ENCODE data around the gene ZNF277. TPM values are rescaled to one million over a fixed set of nuclear protein-coding genes. Genes with fewer than 3 reads are reported as not detected.

Gene ZNF277
- polyA plus RNA-seq, 2 of the 4 experiments (the other 2 are of a cell fraction) = 23.4 to 31.9 TPM

- WGBS (ENCODE audit: missing lambda C conversion rate) = 85% methylated on average over 1 of the region's 1 CpG
- H3K4me1 ChIP-seq = no peaks in the 10 kb centered on the region
- no peak overlapping the region for H3K4me3 ChIP-seq
- ChIA-PET POLR2A (no interaction called here), CTCF (interaction anchor here (1.0 kb wide), 1 partner anchor 601 kb away, joined by 3 read pairs; no protein-coding TSS in a partner anchor)
- no peak overlapping the region for H3K27ac ChIP-seq
- FAIRE-seq (no peak), ATAC-seq (no peak), DNase-seq (ENCODE audit: low read depth in 1 of 2, low spot score in 1 of 2) (no peak)
- H3K4me2 ChIP-seq = no peak overlapping the region
- peaks cover 8% of the 10 kb centered on the region for H3K9me3 ChIP-seq
- TF ChIP-seq NR3C1 (IDR thresholded peaks at IDR 0.05) (no peak), RNF2 (IDR thresholded peaks at IDR 0.05; ENCODE audit: borderline replicate concordance, low read depth) (no peak), FOSL2 (IDR thresholded peaks at IDR 0.05) (no peak), FOSL2 (CRISPR knock-in tag; IDR thresholded peaks at IDR 0.05) (no peak), RARB (CRISPR knock-in tag; IDR thresholded peaks at IDR 0.05) (no peak), BCL3 (IDR thresholded peaks at IDR 0.05) (no peak), HOXB13 (CRISPR knock-in tag; IDR thresholded peaks at IDR 0.05; ENCODE audit: low read depth) (no peak), RCOR1 (IDR thresholded peaks at IDR 0.05; ENCODE audit: low read depth, low read length) (no peak), ZFP36 (IDR thresholded peaks at IDR 0.05; ENCODE audit: borderline replicate concordance, partially characterized antibody) (no peak)
Observed at GRCh38 chr7:112364388-112364787, 157.9 kb downstream of the ZNF277 start.

GRCh38 chr7:112365551-112365950 is 159.1 kb downstream of the ZNF277 start:
- Histone ChIP-seq H3K4me1 (no peaks in the 10 kb centered on the region), H3K4me3 (no peak overlapping the region), H3K4me2 (no peak overlapping the region), H3K27ac (no peak overlapping the region), H3K9me3 (peaks cover under 1% of the 10 kb centered on the region; the same call in 1 of the 3 replicates)
- WGBS (ENCODE audit: missing lambda C conversion rate) = 66% methylated on average over 3 of the region's 3 CpGs
- no peak for DNase-seq (ENCODE audit: low read depth in 1 of 2, low spot score in 1 of 2)
- TF ChIP-seq FOSB (CRISPR knock-in tag; IDR thresholded peaks at IDR 0.05) (no peak), EP300 (IDR thresholded peaks at IDR 0.05) (no peak), ZFP36 (IDR thresholded peaks at IDR 0.05; ENCODE audit: borderline replicate concordance, partially characterized antibody) (no peak), FOXS1 (CRISPR knock-in tag; IDR thresholded peaks at IDR 0.05) (no peak), PBX3 (IDR thresholded peaks at IDR 0.05) (no peak), MAFK (IDR thresholded peaks at IDR 0.05; ENCODE audit: partially characterized antibody) (no peak), JUN (IDR thresholded peaks at IDR 0.05) (no peak), CBX8 (IDR thresholded peaks at IDR 0.05) (no peak), USF2 (IDR thresholded peaks at IDR 0.05) (no peak), NR3C1 (IDR thresholded peaks at IDR 0.05) (no peak), RCOR1 (IDR thresholded peaks at IDR 0.05; ENCODE audit: low read depth, low read length) (no peak), E2F6 (IDR thresholded peaks at IDR 0.05; ENCODE audit: borderline replicate concordance, low read depth) (no peak), EHF (CRISPR knock-in tag; IDR thresholded peaks at IDR 0.05) (no peak), PHF8 (IDR thresholded peaks at IDR 0.05; ENCODE audit: borderline replicate concordance, low read depth) (no peak), SMC3 (IDR thresholded peaks at IDR 0.05) (no peak), ESRRA (IDR thresholded peaks at IDR 0.05; ENCODE audit: borderline replicate concordance, low read length) (no peak), RNF2 (IDR thresholded peaks at IDR 0.05; ENCODE audit: borderline replicate concordance, low read depth) (no peak)
- POLR2A ChIA-PET = no interaction called here
- CTCF ChIA-PET = no interaction called here
- ATAC-seq = no peak
- FAIRE-seq = no peak

GRCh38 chr7:112366886-112367285 is 160.4 kb downstream of the ZNF277 start:
- ATAC-seq (no peak), DNase-seq (ENCODE audit: low read depth in 1 of 2, low spot score in 1 of 2) (no peak), FAIRE-seq (no peak)
- no peak overlapping the region for H3K4me2 ChIP-seq
- no peaks in the 10 kb centered on the region for H3K4me1 ChIP-seq
- H3K9me3 ChIP-seq = no peaks in the 10 kb centered on the region
- no peak overlapping the region for H3K4me3 ChIP-seq
- ChIA-PET CTCF (interaction anchor here (1.0 kb wide), 1 partner anchor 11 kb away, joined by 4 read pairs; no protein-coding TSS in a partner anchor), POLR2A (no interaction called here)
- H3K27ac ChIP-seq = no peak overlapping the region
- WGBS (ENCODE audit: missing lambda C conversion rate) = 90% methylated on average over 1 of the region's 1 CpG
- TF ChIP-seq MAX (IDR thresholded peaks at IDR 0.05) = no peak
- TF ChIP-seq FOXS1 (CRISPR knock-in tag; IDR thresholded peaks at IDR 0.05) = no peak
- TF ChIP-seq BCL3 (IDR thresholded peaks at IDR 0.05) = no peak
- TF ChIP-seq JUNB (IDR thresholded peaks at IDR 0.05) = no peak
- TF ChIP-seq HDAC2 (IDR thresholded peaks at IDR 0.05) = no peak
- TF ChIP-seq SREBF2 (IDR thresholded peaks at IDR 0.05) = no peak
- TF ChIP-seq CBX8 (IDR thresholded peaks at IDR 0.05) = no peak
- TF ChIP-seq ZFP36 (IDR thresholded peaks at IDR 0.05; ENCODE audit: borderline replicate concordance, partially characterized antibody) = no peak
- no peak for TF ChIP-seq HOXA7 (CRISPR knock-in tag; IDR thresholded peaks at IDR 0.05)
- no peak for TF ChIP-seq NFE2L2 (conservative IDR thresholded peaks at IDR 0.05; ENCODE audit: low read length)
- TF ChIP-seq POLR2A (IDR thresholded peaks at IDR 0.05; ENCODE audit: low read length) = no peak
- no peak for TF ChIP-seq EP300 (IDR thresholded peaks at IDR 0.05)
- TF ChIP-seq ELK1 (IDR thresholded peaks at IDR 0.05; ENCODE audit: low read depth, low read length) = no peak
- TF ChIP-seq CEBPB (IDR thresholded peaks at IDR 0.05) = no peak
